HepG2 (cell line): ENCODE results near the gene ZNF48. TPM values are rescaled to one million over a fixed set of nuclear protein-coding genes. Genes with fewer than 3 reads are reported as not detected.

Experiments used
- EEA1 ChIP-seq: sonication (generic); formaldehyde crosslinking; IDR thresholded peaks from 2 replicates; pipeline ENCODE4 v1.5.1; 2020; ENCODE audit warnings: mild to moderate bottlenecking, missing genetic modification reagents, borderline replicate concordance
- EZH2 ChIP-seq: conservative IDR thresholded peaks from 2 replicates; pipeline ENCODE4 v1.6.1; 2012; ENCODE audit warnings: mild to moderate bottlenecking, low read depth, low read length, moderate library complexity
- MXI1 ChIP-seq: IDR thresholded peaks from 3 replicates; pipeline ENCODE4 v1.6.1; 2012; ENCODE audit warnings: low read depth, low read length, inconsistent platforms, borderline replicate concordance
- POLR2G ChIP-seq: fragments of 200-400 bp; formaldehyde crosslinking; IDR thresholded peaks from 2 replicates; pipeline ENCODE4 v1.6.1; 2018; ENCODE audit warnings: mild to moderate bottlenecking, low read depth, low read length, moderate library complexity
- SP4 ChIP-seq: sonication (generic); formaldehyde crosslinking; IDR thresholded peaks from 2 replicates; pipeline ENCODE4 v1.8.1; 2023; ENCODE audit warnings: mild to moderate bottlenecking, missing genetic modification reagents
- ZMAT3 ChIP-seq: sonication (generic); formaldehyde crosslinking; conservative IDR thresholded peaks from 2 replicates; pipeline ENCODE4 v1.7.0; 2021; ENCODE audit warnings: missing genetic modification reagents
- ZNF205 ChIP-seq: IDR thresholded peaks from 2 replicates; pipeline ENCODE4 v1.6.1; 2018; ENCODE audit warnings: missing biosample characterization, missing genetic modification reagents
- ZNF543 ChIP-seq: sonication (generic); formaldehyde crosslinking; IDR thresholded peaks from 2 replicates; pipeline ENCODE4 v1.4.0; 2020; ENCODE audit warnings: mild to moderate bottlenecking, missing genetic modification reagents
- ZNF766 ChIP-seq: sonication (generic); formaldehyde crosslinking; IDR thresholded peaks from 2 replicates; pipeline ENCODE4 v1.5.0; 2020; ENCODE audit warnings: missing genetic modification reagents, borderline replicate concordance
- polyA plus RNA-seq, 8 experiments: library from polyadenylated mRNA; depleted of rRNA in 3 of 8; stranded (reverse) in 7 of 8; unstranded in 1 of 8; fragments of >200 nt; fragmentation: Illumina TruSeq in 4 of 8; extraction: Trizol in 4 of 8; gene quantifications; 2 replicates each; pipeline versions ENCODE4 v1.2.1 to v1.2.3, GENCODE V29; 2011 to 2016; ENCODE audit warnings: low read depth in 4 of 8, missing spikeins in 1 of 8, mixed read lengths in 1 of 8; ENCODE audit not compliant: insufficient read depth in 1 of 8
- total RNA-seq, 5 experiments: library from RNA; depleted of rRNA; stranded (reverse); fragments of >200 nt; fragmentation: Illumina TruSeq; extraction: Trizol; gene quantifications; 2 replicates each; pipeline ENCODE4 v1.2.3, GENCODE V29; 2016; ENCODE audit warnings: low read depth in 1 of 5
- TF ChIP-seq, protein P1 (sequence below): sonication (generic); formaldehyde crosslinking; IDR thresholded peaks from 2 replicates; pipeline ENCODE4; 2020; ENCODE audit warnings: missing genetic modification reagents, mild to moderate bottlenecking, borderline replicate concordance
- TF ChIP-seq, protein P2 (sequence below): sonication (generic); formaldehyde crosslinking; IDR thresholded peaks from 2 replicates; pipeline ENCODE4 v1.5.0; 2020; ENCODE audit warnings: mild to moderate bottlenecking, missing genetic modification reagents, moderate library complexity
- TF ChIP-seq, protein P3 (sequence below): sonication (generic); formaldehyde crosslinking; IDR thresholded peaks from 2 replicates; pipeline ENCODE4 v1.5.0; 2020; ENCODE audit warnings: mild to moderate bottlenecking, missing genetic modification reagents
- TF ChIP-seq, protein P4 (sequence below): IDR thresholded peaks from 2 replicates; pipeline ENCODE4 v1.6.1; 2016; ENCODE audit warnings: missing compliant biosample characterization, missing genetic modification reagents, borderline replicate concordance
- TF ChIP-seq, protein P5 (sequence below): sonication (generic); formaldehyde crosslinking; IDR thresholded peaks from 2 replicates; pipeline ENCODE4 v1.8.0; 2022; ENCODE audit warnings: low read depth, missing genetic modification reagents
- TF ChIP-seq, protein P6 (sequence below): sonication (generic); formaldehyde crosslinking; IDR thresholded peaks from 2 replicates; pipeline ENCODE4 v1.8.0; 2022; ENCODE audit warnings: missing genetic modification reagents, mild to moderate bottlenecking, inconsistent platforms, borderline replicate concordance
- TF ChIP-seq, protein P7 (sequence below): sonication (generic); formaldehyde crosslinking; IDR thresholded peaks from 2 replicates; pipeline ENCODE4 v1.5.0; 2020; ENCODE audit warnings: mild to moderate bottlenecking, missing genetic modification reagents

ZNF48 gene
- total and polyA plus RNA-seq, 2 of the 13 experiments (the other 11 are each of a cell fraction or from before 2014, with no cell fraction given), result 9.9 to 12.3 TPM

DNA sequence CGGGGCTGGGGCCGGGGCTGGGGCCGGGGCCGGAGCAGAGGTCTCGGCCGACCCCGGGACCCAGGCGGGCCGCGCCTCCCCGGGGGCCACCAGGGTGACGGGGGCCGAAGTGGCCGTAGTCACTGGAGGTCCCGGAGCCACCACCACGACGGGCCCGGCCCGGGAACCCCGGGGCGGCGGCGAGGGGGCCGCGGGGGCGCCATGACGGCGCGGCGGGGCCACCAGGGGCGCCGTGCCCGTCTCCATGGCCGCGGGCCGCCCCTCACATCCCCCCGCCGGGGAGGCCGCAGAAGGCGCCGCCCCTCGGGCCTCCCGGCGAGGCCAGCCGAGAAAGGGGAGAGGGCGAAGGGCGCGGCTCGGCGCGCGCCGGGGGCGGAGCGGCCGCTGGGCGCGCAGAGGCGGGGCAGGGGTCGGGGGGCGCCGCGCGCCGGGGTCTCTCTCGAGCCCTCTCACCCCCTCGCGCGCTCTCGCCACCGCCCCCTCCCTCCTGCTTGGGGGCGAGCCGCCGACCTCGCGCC, 25.2 kb upstream of the ZNF48 start (continued):
- TF ChIP-seq, protein P1, sequence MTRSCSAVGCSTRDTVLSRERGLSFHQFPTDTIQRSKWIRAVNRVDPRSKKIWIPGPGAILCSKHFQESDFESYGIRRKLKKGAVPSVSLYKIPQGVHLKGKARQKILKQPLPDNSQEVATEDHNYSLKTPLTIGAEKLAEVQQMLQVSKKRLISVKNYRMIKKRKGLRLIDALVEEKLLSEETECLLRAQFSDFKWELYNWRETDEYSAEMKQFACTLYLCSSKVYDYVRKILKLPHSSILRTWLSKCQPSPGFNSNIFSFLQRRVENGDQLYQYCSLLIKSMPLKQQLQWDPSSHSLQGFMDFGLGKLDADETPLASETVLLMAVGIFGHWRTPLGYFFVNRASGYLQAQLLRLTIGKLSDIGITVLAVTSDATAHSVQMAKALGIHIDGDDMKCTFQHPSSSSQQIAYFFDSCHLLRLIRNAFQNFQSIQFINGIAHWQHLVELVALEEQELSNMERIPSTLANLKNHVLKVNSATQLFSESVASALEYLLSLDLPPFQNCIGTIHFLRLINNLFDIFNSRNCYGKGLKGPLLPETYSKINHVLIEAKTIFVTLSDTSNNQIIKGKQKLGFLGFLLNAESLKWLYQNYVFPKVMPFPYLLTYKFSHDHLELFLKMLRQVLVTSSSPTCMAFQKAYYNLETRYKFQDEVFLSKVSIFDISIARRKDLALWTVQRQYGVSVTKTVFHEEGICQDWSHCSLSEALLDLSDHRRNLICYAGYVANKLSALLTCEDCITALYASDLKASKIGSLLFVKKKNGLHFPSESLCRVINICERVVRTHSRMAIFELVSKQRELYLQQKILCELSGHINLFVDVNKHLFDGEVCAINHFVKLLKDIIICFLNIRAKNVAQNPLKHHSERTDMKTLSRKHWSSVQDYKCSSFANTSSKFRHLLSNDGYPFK (CRISPR knock-in tag), result no peak
- TF ChIP-seq ZMAT3 (CRISPR knock-in tag), result no peak
- TF ChIP-seq, protein P2, sequence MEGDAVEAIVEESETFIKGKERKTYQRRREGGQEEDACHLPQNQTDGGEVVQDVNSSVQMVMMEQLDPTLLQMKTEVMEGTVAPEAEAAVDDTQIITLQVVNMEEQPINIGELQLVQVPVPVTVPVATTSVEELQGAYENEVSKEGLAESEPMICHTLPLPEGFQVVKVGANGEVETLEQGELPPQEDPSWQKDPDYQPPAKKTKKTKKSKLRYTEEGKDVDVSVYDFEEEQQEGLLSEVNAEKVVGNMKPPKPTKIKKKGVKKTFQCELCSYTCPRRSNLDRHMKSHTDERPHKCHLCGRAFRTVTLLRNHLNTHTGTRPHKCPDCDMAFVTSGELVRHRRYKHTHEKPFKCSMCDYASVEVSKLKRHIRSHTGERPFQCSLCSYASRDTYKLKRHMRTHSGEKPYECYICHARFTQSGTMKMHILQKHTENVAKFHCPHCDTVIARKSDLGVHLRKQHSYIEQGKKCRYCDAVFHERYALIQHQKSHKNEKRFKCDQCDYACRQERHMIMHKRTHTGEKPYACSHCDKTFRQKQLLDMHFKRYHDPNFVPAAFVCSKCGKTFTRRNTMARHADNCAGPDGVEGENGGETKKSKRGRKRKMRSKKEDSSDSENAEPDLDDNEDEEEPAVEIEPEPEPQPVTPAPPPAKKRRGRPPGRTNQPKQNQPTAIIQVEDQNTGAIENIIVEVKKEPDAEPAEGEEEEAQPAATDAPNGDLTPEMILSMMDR (CRISPR knock-in tag), result peak; percentile 21; the same call in 1 of the 2 replicates
- no peak for TF ChIP-seq MXI1
- TF ChIP-seq SP4 (CRISPR knock-in tag), result no peak
- TF ChIP-seq ZNF543, result no peak
- TF ChIP-seq POLR2G, result peak; percentile 52
- TF ChIP-seq EZH2, result no peak
- TF ChIP-seq, protein P3, sequence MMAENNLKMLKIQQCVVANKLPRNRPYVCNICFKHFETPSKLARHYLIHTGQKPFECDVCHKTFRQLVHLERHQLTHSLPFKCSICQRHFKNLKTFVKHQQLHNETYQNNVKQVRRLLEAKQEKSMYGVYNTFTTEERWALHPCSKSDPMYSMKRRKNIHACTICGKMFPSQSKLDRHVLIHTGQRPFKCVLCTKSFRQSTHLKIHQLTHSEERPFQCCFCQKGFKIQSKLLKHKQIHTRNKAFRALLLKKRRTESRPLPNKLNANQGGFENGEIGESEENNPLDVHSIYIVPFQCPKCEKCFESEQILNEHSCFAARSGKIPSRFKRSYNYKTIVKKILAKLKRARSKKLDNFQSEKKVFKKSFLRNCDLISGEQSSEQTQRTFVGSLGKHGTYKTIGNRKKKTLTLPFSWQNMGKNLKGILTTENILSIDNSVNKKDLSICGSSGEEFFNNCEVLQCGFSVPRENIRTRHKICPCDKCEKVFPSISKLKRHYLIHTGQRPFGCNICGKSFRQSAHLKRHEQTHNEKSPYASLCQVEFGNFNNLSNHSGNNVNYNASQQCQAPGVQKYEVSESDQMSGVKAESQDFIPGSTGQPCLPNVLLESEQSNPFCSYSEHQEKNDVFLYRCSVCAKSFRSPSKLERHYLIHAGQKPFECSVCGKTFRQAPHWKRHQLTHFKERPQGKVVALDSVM (CRISPR knock-in tag), result peak; percentile 96
- TF ChIP-seq EEA1, result no peak
- TF ChIP-seq ZNF205, result no peak
- TF ChIP-seq, protein P4, sequence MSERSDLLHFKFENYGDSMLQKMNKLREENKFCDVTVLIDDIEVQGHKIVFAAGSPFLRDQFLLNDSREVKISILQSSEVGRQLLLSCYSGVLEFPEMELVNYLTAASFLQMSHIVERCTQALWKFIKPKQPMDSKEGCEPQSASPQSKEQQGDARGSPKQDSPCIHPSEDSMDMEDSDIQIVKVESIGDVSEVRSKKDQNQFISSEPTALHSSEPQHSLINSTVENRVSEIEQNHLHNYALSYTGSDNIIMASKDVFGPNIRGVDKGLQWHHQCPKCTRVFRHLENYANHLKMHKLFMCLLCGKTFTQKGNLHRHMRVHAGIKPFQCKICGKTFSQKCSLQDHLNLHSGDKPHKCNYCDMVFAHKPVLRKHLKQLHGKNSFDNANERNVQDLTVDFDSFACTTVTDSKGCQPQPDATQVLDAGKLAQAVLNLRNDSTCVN, result no peak
- TF ChIP-seq, protein P5, sequence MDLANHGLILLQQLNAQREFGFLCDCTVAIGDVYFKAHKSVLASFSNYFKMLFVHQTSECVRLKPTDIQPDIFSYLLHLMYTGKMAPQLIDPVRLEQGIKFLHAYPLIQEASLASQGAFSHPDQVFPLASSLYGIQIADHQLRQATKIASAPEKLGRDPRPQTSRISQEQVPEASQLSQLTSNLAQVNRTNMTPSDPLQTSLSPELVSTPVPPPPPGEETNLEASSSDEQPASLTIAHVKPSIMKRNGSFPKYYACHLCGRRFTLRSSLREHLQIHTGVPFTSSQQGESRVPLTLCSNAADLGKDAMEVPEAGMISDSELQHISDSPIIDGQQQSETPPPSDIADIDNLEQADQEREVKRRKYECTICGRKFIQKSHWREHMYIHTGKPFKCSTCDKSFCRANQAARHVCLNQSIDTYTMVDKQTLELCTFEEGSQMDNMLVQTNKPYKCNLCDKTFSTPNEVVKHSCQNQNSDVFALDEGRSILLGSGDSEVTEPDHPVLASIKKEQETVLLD (CRISPR knock-in tag), result peak; percentile 84
- TF ChIP-seq, protein P6, sequence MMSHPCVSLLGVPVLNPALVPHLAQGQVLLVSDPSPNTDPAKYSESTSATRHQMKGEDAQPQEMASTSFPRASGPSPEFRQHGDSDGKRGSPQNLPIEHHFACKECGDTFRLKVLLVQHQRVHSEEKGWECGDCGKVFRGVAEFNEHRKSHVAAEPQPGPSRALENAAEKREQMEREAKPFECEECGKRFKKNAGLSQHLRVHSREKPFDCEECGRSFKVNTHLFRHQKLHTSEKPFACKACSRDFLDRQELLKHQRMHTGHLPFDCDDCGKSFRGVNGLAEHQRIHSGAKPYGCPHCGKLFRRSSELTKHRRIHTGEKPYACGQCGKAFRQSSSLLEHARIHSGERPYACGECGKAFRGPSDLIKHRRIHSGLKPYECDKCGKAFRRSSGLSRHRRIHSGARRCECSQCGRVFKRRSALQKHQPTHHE (CRISPR knock-in tag), result no peak
- TF ChIP-seq, protein P7, sequence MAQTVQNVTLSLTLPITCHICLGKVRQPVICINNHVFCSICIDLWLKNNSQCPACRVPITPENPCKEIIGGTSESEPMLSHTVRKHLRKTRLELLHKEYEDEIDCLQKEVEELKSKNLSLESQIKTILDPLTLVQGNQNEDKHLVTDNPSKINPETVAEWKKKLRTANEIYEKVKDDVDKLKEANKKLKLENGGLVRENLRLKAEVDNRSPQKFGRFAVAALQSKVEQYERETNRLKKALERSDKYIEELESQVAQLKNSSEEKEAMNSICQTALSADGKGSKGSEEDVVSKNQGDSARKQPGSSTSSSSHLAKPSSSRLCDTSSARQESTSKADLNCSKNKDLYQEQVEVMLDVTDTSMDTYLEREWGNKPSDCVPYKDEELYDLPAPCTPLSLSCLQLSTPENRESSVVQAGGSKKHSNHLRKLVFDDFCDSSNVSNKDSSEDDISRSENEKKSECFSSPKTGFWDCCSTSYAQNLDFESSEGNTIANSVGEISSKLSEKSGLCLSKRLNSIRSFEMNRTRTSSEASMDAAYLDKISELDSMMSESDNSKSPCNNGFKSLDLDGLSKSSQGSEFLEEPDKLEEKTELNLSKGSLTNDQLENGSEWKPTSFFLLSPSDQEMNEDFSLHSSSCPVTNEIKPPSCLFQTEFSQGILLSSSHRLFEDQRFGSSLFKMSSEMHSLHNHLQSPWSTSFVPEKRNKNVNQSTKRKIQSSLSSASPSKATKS (CRISPR knock-in tag), result no peak
- TF ChIP-seq ZNF766 (CRISPR knock-in tag), result no peak
